ES-I3 (cell line): Measurements from ENCODE around the gene CHST11.

Source experiments
- H3K36me3 ChIP-seq: 2 replicates; pipeline ENCODE4 v1.6.1; 2013; ENCODE audit warnings: mild to moderate bottlenecking, low read length, control low read depth, moderate library complexity; ENCODE audit not compliant: insufficient read depth
- H3K4me1 ChIP-seq: 2 replicates; pipeline ENCODE4 v1.6.1; 2013; ENCODE audit warnings: mild to moderate bottlenecking, control low read depth, low read length; ENCODE audit not compliant: insufficient read depth
- H3K9ac ChIP-seq: 2 replicates; pipeline ENCODE4 v1.6.1; 2013; ENCODE audit warnings: low read depth, mild to moderate bottlenecking, low read length, moderate library complexity
- H3K9me3 ChIP-seq: 2 replicates; pipeline ENCODE4 v1.6.1; 2013; ENCODE audit warnings: mild to moderate bottlenecking, low read length, moderate library complexity; ENCODE audit not compliant: control insufficient read depth, insufficient read depth

CHST11 gene

GRCh38 chr12:104752881-104753280 is 296.1 kb downstream of the CHST11 start:
- H3K36me3 ChIP-seq: no peaks in the 10 kb centered on the region
- no peak overlapping the region for H3K9ac ChIP-seq
- no peaks in the 10 kb centered on the region for H3K9me3 ChIP-seq
- peaks cover 36% of the 10 kb centered on the region for H3K4me1 ChIP-seq

- H3K4me1 ChIP-seq: peaks cover 6% of the 10 kb centered on the region; the same call in 1 of the 2 replicates
- no peaks in the 10 kb centered on the region for H3K36me3 ChIP-seq
- no peaks in the 10 kb centered on the region for H3K9me3 ChIP-seq
- H3K9ac ChIP-seq: no peak overlapping the region
Observed at GRCh38 chr12:104756901-104757300, 300.2 kb downstream of the CHST11 start.

DNA sequence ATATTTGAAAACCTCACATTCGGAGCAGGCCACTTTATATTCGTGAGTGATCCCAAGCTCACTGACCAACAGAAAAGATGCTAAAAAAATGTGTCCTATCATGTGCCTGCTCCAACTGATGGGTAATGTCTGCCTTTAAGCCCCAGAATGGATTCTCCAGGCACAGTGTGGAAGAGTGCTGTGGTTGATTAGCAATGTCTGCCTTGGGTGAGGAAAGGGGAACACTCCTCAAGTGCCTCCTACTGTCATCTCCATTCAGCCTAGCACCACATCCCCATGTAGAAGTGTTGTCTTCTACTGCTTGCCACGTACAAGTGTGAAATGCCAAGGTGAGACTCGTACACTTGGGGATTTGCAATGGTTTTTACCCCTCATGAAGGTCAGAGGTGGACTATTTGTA is 302.0 kb downstream of the CHST11 start:
- Histone ChIP-seq H3K9me3 (no peaks in the 10 kb centered on the region), H3K9ac (no peak overlapping the region), H3K4me1 (0 out of 2 replicates have a peak, but pooled peaks cover 3% of the 10 kb centered on the region), H3K36me3 (no peaks in the 10 kb centered on the region)

DNA sequence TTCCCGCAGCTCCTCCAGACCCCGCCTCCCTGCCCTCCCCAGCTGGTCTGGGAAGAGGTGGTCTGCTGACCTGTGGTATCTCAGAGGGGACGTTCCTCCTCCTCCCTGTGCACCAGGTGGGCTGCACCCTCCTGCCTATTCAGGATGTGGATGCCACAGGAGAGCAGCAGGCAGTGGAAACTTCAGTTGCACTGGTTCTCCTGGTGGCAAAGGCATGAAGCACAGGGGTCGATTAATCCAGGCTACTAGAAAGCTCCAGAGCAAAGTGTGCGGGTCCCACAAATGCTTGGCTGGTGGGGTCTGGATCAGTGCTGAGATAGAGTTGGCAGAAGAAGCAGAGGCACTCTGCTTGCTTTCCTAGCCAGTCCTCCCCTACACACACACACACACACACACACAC is 304.3 kb downstream of the CHST11 start:
- no peaks in the 10 kb centered on the region for H3K36me3 ChIP-seq
- H3K9me3 ChIP-seq: no peaks in the 10 kb centered on the region
- peaks cover 7% of the 10 kb centered on the region; the same call in 1 of the 2 replicates for H3K4me1 ChIP-seq
- no peak overlapping the region for H3K9ac ChIP-seq

- H3K9ac ChIP-seq: no peak overlapping the region
- no peaks in the 10 kb centered on the region for H3K36me3 ChIP-seq
- H3K9me3 ChIP-seq: no peaks in the 10 kb centered on the region
- H3K4me1 ChIP-seq: peaks cover 7% of the 10 kb centered on the region; the same call in 1 of the 2 replicates
Observed at GRCh38 chr12:104761611-104762010, 304.9 kb downstream of the CHST11 start.

DNA sequence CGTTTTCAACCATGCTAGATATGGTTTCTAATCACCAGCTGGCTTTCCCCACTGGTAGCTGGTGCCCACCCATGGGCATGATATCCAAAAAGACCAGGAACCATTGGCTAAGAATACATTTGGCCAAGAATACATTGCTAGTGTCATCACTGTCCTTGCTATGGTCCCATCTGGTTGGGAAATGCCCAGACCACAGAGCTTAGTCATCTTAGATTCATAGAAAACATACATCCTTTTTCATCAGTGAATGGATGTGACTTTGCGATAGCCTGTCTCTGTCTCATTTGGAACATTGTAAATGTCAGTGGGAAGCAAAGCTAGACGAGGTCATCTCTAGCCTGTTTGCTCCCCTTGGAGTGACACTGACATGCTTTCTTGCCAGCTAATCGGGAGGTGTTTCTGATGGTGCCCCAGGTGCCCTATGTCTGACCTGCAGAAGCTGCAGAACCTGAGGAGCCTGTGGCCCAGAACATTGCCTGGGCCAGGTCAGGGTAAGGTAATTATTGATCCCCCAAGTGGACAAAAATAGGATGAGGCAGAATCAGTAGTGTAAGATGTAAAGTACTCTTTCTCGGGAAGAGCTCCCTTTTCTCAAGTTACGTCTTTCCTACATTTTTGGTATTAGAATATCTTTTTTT is 306.5 kb downstream of the CHST11 start:
- Histone ChIP-seq H3K9me3 (no peaks in the 10 kb centered on the region), H3K36me3 (no peaks in the 10 kb centered on the region), H3K9ac (no peak overlapping the region), H3K4me1 (peaks cover 12% of the 10 kb centered on the region)

DNA sequence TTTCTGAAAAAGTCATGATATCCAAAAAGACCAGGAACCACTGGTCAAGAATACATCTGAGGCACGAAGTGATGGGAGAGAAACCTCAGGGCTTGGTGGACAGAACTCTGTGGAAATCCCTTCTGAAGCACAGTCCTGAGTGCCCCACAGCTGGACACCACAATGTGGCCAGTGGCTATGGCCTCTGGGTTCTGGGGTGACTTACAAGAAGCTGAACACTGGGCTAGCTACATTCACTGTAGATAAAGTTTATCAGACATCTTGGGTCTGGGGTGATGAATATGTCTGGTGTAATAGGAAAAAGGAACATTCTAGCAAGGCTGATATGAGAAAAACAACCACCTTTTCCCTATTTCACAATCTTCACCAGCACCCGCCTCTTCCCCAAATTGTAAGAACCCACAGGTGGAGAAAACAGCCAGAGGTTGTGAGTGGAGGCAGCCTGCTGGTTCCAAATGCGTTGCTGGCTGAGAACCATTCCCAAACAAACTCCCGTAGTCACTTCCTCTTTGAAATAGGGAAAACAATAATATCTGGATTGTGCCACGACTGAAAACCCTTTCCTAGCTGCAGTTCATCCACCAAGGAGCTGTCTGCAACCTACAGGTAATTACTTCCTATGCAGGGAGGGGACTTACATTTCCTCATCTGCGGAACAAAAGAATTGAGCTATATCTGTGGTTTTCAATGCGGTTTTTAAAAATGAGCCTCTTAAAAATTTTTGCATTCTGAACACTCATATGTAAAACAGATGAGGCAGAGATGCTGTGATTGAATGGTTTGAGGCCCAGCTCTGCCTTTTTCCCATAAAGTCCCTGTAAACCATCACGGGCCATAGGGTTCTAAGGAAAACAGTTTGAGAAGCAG is 307.7 kb downstream of the CHST11 start:
- Histone ChIP-seq H3K9ac (no peak overlapping the region), H3K4me1 (peaks cover 23% of the 10 kb centered on the region)

GRCh38 chr12:104767261-104767660 is 310.5 kb downstream of the CHST11 start:
- H3K9me3 ChIP-seq: no peaks in the 10 kb centered on the region
- H3K36me3 ChIP-seq: no peaks in the 10 kb centered on the region
- peaks cover 22% of the 10 kb centered on the region for H3K4me1 ChIP-seq

More for the DNA sequence above, 307.7 kb downstream of the CHST11 start:
- no peaks in the 10 kb centered on the region for H3K36me3 ChIP-seq
- H3K9me3 ChIP-seq: no peaks in the 10 kb centered on the region

DNA sequence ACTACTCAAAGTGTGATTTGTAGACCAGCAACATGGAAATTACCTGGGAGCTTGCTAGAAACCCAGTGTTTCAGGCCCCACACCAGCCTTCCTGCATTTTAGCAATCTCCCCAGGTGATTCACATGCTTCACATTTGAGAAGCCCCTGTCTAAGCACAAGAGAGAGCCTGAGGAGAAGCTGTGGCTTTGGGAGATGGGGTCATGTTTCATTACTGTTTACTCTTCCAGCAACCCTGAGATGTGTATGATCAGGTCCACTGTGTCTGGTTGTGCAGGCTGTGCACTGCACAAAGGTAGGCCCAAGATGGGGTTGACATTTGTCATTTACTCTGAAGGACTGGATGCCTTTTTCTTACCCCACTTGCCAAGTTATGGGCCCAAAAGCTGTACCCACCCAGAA is 311.3 kb downstream of the CHST11 start:
- H3K9ac ChIP-seq: no peak overlapping the region
- no peaks in the 10 kb centered on the region for H3K36me3 ChIP-seq
- peaks cover 22% of the 10 kb centered on the region for H3K4me1 ChIP-seq
- H3K9me3 ChIP-seq: no peaks in the 10 kb centered on the region

More at GRCh38 chr12:104767261-104767660, 310.5 kb downstream of the CHST11 start:
- H3K9ac ChIP-seq: no peak overlapping the region

- Histone ChIP-seq H3K36me3 (no peaks in the 10 kb centered on the region), H3K9me3 (peaks cover 2% of the 10 kb centered on the region; the same call in 1 of the 2 replicates), H3K4me1 (peaks cover 22% of the 10 kb centered on the region), H3K9ac (no peak overlapping the region)
Observed at GRCh38 chr12:104769144-104769561, 312.4 kb downstream of the CHST11 start.

DNA sequence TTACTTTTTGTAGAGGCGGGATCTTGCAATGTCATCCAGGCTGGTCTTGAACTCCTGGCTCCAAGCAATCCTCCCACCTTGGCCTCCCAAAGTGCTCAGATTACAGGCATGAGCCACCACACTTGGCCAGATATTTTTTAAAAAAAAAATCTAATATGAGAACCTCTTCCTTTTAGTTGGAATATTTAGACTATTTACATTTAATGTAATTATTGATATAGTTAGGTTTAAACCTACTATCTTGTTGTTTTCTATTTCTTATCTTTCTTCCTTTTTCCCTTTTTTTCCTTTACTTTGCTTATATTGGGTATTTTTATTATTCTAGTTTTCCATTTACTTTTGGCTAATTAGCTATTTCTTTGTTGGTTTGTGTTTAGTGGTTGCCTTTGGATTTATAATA is 315.6 kb downstream of the CHST11 start:
- Histone ChIP-seq H3K4me1 (peaks cover 18% of the 10 kb centered on the region), H3K9ac (no peak overlapping the region), H3K9me3 (peaks cover 2% of the 10 kb centered on the region), H3K36me3 (no peaks in the 10 kb centered on the region)

DNA sequence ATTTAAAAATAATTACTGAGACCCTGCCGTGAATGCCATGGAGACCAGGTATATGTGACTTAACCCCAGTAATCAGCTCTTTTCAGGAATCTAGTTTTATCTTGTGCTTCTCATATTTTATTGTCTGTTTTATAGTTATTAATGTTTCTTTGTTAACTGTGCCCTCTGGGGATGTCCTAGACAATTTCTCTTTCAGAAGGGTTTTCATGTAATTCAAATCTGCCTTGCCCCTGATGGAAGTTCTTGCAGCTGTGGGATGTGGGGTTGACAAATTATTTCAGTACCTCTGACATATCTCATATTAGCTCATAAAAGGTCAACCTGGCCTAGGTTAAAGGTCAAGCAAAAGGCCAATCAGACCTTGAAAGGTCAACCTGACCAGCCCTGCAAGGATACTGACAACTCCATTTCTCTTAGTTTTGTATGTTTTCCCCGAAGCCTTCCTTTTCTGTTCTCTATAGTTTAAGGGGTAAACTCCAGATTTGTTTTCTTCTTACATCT is 319.0 kb downstream of the CHST11 start:
- no peaks in the 10 kb centered on the region for H3K4me1 ChIP-seq
- no peaks in the 10 kb centered on the region for H3K36me3 ChIP-seq
- H3K9me3 ChIP-seq: peaks cover 2% of the 10 kb centered on the region
- H3K9ac ChIP-seq: no peak overlapping the region

DNA sequence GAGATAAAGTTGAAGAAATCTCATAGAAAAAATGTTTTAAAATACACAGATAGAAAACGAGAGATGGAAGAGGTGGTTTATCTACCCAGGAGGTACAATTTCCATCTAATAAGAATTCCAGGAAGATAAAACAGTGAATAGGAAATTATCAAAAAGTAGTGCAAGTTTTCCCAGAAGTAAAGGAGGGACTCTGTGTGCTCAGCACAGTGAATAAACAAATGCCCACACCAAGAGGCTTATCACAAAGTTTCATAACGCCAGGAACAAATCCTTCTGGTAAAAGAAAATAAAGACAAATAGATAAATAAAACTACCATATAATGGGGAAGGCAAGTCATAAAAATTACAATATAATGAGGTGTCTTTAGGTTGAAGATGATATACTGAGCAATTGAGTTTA is 322.4 kb downstream of the CHST11 start:
- Histone ChIP-seq H3K9me3 (peaks cover 3% of the 10 kb centered on the region), H3K4me1 (no peaks in the 10 kb centered on the region), H3K9ac (no peak overlapping the region), H3K36me3 (no peaks in the 10 kb centered on the region)

DNA sequence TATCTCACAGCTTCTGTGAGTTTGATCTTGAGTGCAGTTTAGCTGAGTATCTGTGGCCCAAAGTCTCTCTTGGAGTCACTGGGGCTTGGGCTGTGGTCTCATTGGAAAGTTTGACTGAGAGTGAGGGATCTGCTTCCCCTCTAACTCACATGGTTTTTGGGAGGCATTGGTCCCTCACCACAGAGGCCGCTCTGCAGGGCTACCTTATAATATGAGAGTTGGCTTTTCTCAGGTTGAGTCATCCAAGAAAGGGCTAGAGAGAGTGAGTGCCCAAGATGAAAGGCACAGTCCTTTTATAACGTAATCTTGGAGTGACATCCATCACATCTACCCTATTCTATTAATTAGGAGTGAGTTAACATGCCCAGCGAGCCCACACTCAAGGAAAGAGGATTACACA is 325.5 kb downstream of the CHST11 start:
- peaks cover 3% of the 10 kb centered on the region for H3K9me3 ChIP-seq

DNA sequence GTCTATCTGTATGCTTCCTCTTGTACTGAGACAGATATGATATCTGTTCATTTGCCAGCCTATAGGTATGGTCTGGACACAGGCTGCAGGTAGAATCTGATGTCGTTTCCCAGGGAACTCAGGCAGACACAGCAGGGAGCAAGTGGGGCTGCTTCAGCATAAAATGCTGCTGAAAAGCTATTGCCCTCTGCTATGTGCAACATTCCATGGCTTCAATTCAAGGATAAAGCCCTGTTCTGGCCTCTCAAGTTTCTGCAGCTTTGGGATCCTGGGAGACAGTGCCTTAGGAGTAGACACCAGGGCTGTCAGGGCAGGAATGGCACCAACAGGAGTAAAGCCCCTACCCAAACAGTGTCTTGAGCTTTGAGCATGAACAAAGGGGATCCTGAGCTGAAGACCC is 327.8 kb downstream of the CHST11 start:
- Histone ChIP-seq H3K4me1 (peaks cover 5% of the 10 kb centered on the region; the same call in 1 of the 2 replicates), H3K36me3 (no peaks in the 10 kb centered on the region), H3K9ac (no peak overlapping the region), H3K9me3 (peaks cover 3% of the 10 kb centered on the region)

More for the DNA sequence above, 325.5 kb downstream of the CHST11 start:
- Histone ChIP-seq H3K36me3 (no peaks in the 10 kb centered on the region), H3K4me1 (no peaks in the 10 kb centered on the region), H3K9ac (no peak overlapping the region)
